Naive thymus-derived CD8-positive, alpha-beta T cell (primary cell): ENCODE results near the gene KIFAP3. TPM values are rescaled to one million over a fixed set of nuclear protein-coding genes. Genes with fewer than 3 reads are reported as not detected.
"Not testable (repeated sequence)": the region's sequence is repeated elsewhere in the genome, so short reads cannot be mapped to it uniquely, and the experiment has no call there.

Experiments
- ATAC-seq, 2 donors: fragments of 150-1000 bp; cut with Tn5 transposase in 1 of 2; sonication (Bioruptor Pico), chemical (Tn5 transposase) in 1 of 2; 1 replicate in 1 of 2; 2 replicates in 1 of 2; pipeline ENCODE4 v1.10.0; 2021; ENCODE audit warnings: mild to moderate bottlenecking in 2 of 2, moderate library complexity in 2 of 2
- POLR2A ChIA-PET: fragments of 350-600 bp; sonication (Branson Sonifier 250); formaldehyde crosslinking; loops from one replicate; lab custom pipeline; 2021; ENCODE audit warnings: antibody characterized with exemption; lab: Charles Lee
- DNase-seq, 10 donors: peaks; one replicate each; pipeline versions ENCODE4 v3.0.0 to v3.0.0-alpha.2; 2020 to 2022
- H3K27ac Mint-ChIP-seq, 10 donors: one replicate each; pipeline ENCODE4 v1.8.0; 2020 to 2022; ENCODE audit warnings: mild to moderate bottlenecking in 10 of 10, mixed read lengths in 10 of 10, moderate library complexity in 4 of 10, inconsistent platforms in 1 of 10
- H3K27me3 Mint-ChIP-seq, 5 donors: one replicate each; pipeline ENCODE4 v1.8.0; 2021 to 2022; ENCODE audit warnings: mixed read lengths in 5 of 5
- H3K36me3 Mint-ChIP-seq, 3 donors: one replicate each; pipeline ENCODE4 v1.8.0; 2020 to 2022; ENCODE audit warnings: mixed read lengths in 3 of 3, mild to moderate bottlenecking in 2 of 3, inconsistent platforms in 1 of 3
- H3K4me1 Mint-ChIP-seq, 4 donors: one replicate each; pipeline ENCODE4 v1.8.0; 2021 to 2022; ENCODE audit warnings: mixed read lengths in 4 of 4
- H3K4me3 Mint-ChIP-seq, 10 donors: one replicate each; pipeline ENCODE4 v1.8.0; 2020 to 2022; ENCODE audit warnings: mild to moderate bottlenecking in 10 of 10, mixed read lengths in 10 of 10, moderate library complexity in 6 of 10, inconsistent platforms in 1 of 10
- H3K9me3 Mint-ChIP-seq, 9 donors: one replicate each; pipeline ENCODE4 v1.8.0; 2020 to 2022; ENCODE audit warnings: mixed read lengths in 9 of 9, mild to moderate bottlenecking in 3 of 9, inconsistent platforms in 1 of 9, moderate library complexity in 1 of 9
- polyA plus RNA-seq, 3 donors: library from polyadenylated mRNA; unstranded; fragments of 300-500 nt; fragmentation: Illumina TruSeq; gene quantifications; one replicate each; pipeline ENCODE4 v1.2.3, GENCODE V29; 2021
- total RNA-seq, 8 experiments: library from RNA in 2 of 8; stranded (reverse) in 2 of 8; gene quantifications; one replicate each; pipeline ENCODE4 v1.2.3 and lab custom pipeline; 2021 to 2026

KIFAP3 gene
- total and polyA plus RNA-seq, 5 experiments from 2014 or later = 10.0 to 20.8 (median 17.9) TPM

- H3K27me3 Mint-ChIP-seq = no peaks in the 10 kb centered on the region
- no peak overlapping the region for H3K4me3 Mint-ChIP-seq
- DNase-seq = no peak
- H3K4me1 Mint-ChIP-seq = peaks cover 0 to 4% (median under 1%) of the 10 kb centered on the region in 4 donors
- no peak for ATAC-seq
- H3K27ac Mint-ChIP-seq = no peak overlapping the region
- H3K36me3 Mint-ChIP-seq = peaks cover 9 to 33% (median 32%) of the 10 kb centered on the region in 3 donors
- H3K9me3 Mint-ChIP-seq = peaks cover 0 to 9% (median 0%) of the 10 kb centered on the region in 9 donors
- POLR2A ChIA-PET = no interaction called here
Measured at GRCh38 chr1:170009551-170009950, 64.9 kb downstream of the KIFAP3 start.

- H3K36me3 Mint-ChIP-seq = peaks cover 5 to 28% (median 27%) of the 10 kb centered on the region in 3 donors
Measured at GRCh38 chr1:170008745-170009144, 65.8 kb downstream of the KIFAP3 start.

GRCh38 chr1:170003270-170003835 is 71.1 kb downstream of the KIFAP3 start:
- DNase-seq, H3K4me3 Mint-ChIP-seq, ATAC-seq, H3K9me3 Mint-ChIP-seq, POLR2A ChIA-PET, H3K4me1 Mint-ChIP-seq, H3K27me3 Mint-ChIP-seq, H3K27ac Mint-ChIP-seq: not testable (repeated sequence)
- H3K36me3 Mint-ChIP-seq = peaks cover 0 to 34% (median 11%) of the 10 kb centered on the region in 3 donors

More at GRCh38 chr1:170008745-170009144, 65.8 kb downstream of the KIFAP3 start:
- H3K9me3 Mint-ChIP-seq, H3K4me1 Mint-ChIP-seq, ATAC-seq, POLR2A ChIA-PET, H3K4me3 Mint-ChIP-seq, H3K27me3 Mint-ChIP-seq, H3K27ac Mint-ChIP-seq, DNase-seq: not testable (repeated sequence)

- Mint-ChIP-seq H3K4me3 (no peak overlapping the region), H3K27me3 (no peaks in the 10 kb centered on the region), H3K27ac (no peak overlapping the region), H3K36me3 (peaks cover 0 to 42% (median 13%) of the 10 kb centered on the region in 3 donors), H3K4me1 (peaks cover 0 to 3% (median 0%) of the 10 kb centered on the region in 4 donors), H3K9me3 (peaks cover 0 to 2% (median 0%) of the 10 kb centered on the region in 9 donors)
- POLR2A ChIA-PET = no interaction called here
- no peak for ATAC-seq
- DNase-seq = no peak
Measured at GRCh38 chr1:170001266-170001665, 73.2 kb downstream of the KIFAP3 start.

GRCh38 chr1:169999761-170000160 is 74.7 kb downstream of the KIFAP3 start:
- no peak overlapping the region for H3K27ac Mint-ChIP-seq
- peaks cover 0 to 3% (median 0%) of the 10 kb centered on the region in 4 donors for H3K4me1 Mint-ChIP-seq

GRCh38 chr1:169999331-169999741 is 75.2 kb downstream of the KIFAP3 start:
- Mint-ChIP-seq H3K4me3 (no peak overlapping the region), H3K4me1 (peaks cover 0 to 3% (median 0%) of the 10 kb centered on the region in 4 donors), H3K27ac (no peak overlapping the region), H3K27me3 (no peaks in the 10 kb centered on the region), H3K36me3 (peaks cover 0 to 42% (median 11%) of the 10 kb centered on the region in 3 donors), H3K9me3 (no peaks in the 10 kb centered on the region)
- ATAC-seq (no peak), DNase-seq (no peak)
- POLR2A ChIA-PET = no interaction called here

More at GRCh38 chr1:169999761-170000160, 74.7 kb downstream of the KIFAP3 start:
- DNase-seq = no peak
- Mint-ChIP-seq H3K4me3 (no peak overlapping the region), H3K27me3 (no peaks in the 10 kb centered on the region), H3K36me3 (peaks cover 0 to 42% (median 11%) of the 10 kb centered on the region in 3 donors), H3K9me3 (no peaks in the 10 kb centered on the region)
- POLR2A ChIA-PET = no interaction called here
- no peak for ATAC-seq

- DNase-seq = no peak
- Mint-ChIP-seq H3K27me3 (no peaks in the 10 kb centered on the region), H3K4me1 (no peaks in the 10 kb centered on the region), H3K27ac (no peak overlapping the region), H3K36me3 (peaks cover 0 to 38% (median 12%) of the 10 kb centered on the region in 3 donors), H3K9me3 (no peaks in the 10 kb centered on the region), H3K4me3 (no peak overlapping the region)
- ATAC-seq = no peak
- POLR2A ChIA-PET = no interaction called here
Measured at GRCh38 chr1:169995993-169996392, 78.5 kb downstream of the KIFAP3 start.

- H3K9me3 Mint-ChIP-seq = no peaks in the 10 kb centered on the region
- H3K4me1 Mint-ChIP-seq = peaks cover 0 to 2% (median 0%) of the 10 kb centered on the region in 4 donors
- no peak overlapping the region for H3K27ac Mint-ChIP-seq
- H3K36me3 Mint-ChIP-seq = peaks cover 0 to 22% (median 9%) of the 10 kb centered on the region in 3 donors
- no peak overlapping the region for H3K4me3 Mint-ChIP-seq
- POLR2A ChIA-PET = no interaction called here
- ATAC-seq = no peak
- H3K27me3 Mint-ChIP-seq = no peaks in the 10 kb centered on the region
- no peak for DNase-seq
Measured at GRCh38 chr1:169989246-169989645, 85.2 kb downstream of the KIFAP3 start.

GRCh38 chr1:169985757-169986156 is 88.7 kb downstream of the KIFAP3 start:
- Mint-ChIP-seq H3K36me3 (peaks cover 4 to 47% (median 21%) of the 10 kb centered on the region in 3 donors), H3K9me3 (no peaks in the 10 kb centered on the region), H3K27me3 (no peaks in the 10 kb centered on the region), H3K4me1 (peaks cover 0 to 2% (median 0%) of the 10 kb centered on the region in 4 donors), H3K27ac (no peak overlapping the region), H3K4me3 (no peak overlapping the region)
- ATAC-seq = no peak
- DNase-seq = no peak
- POLR2A ChIA-PET = no interaction called here

- Mint-ChIP-seq H3K27me3 (no peaks in the 10 kb centered on the region), H3K27ac (no peak overlapping the region), H3K4me3 (no peak overlapping the region), H3K4me1 (no peaks in the 10 kb centered on the region), H3K36me3 (peaks cover 13 to 38% (median 18%) of the 10 kb centered on the region in 3 donors), H3K9me3 (no peaks in the 10 kb centered on the region)
- POLR2A ChIA-PET = no interaction called here
- ATAC-seq (no peak), DNase-seq (no peak)
Measured at GRCh38 chr1:169974067-169974466, 100.4 kb downstream of the KIFAP3 start.

- Mint-ChIP-seq H3K4me3 (no peak overlapping the region), H3K27ac (peak overlapping the region in 1 of 10 donors; percentile 26), H3K27me3 (no peaks in the 10 kb centered on the region), H3K9me3 (no peaks in the 10 kb centered on the region), H3K36me3 (peaks cover 13 to 32% (median 21%) of the 10 kb centered on the region in 3 donors), H3K4me1 (no peaks in the 10 kb centered on the region)
- DNase-seq (no peak), ATAC-seq (no peak)
- POLR2A ChIA-PET = no interaction called here
Measured at GRCh38 chr1:169970114-169970513, 104.4 kb downstream of the KIFAP3 start.

- Mint-ChIP-seq H3K27ac (no peak overlapping the region), H3K27me3 (no peaks in the 10 kb centered on the region), H3K9me3 (no peaks in the 10 kb centered on the region), H3K4me3 (no peak overlapping the region), H3K36me3 (peaks cover 13 to 43% (median 25%) of the 10 kb centered on the region in 3 donors), H3K4me1 (no peaks in the 10 kb centered on the region)
- POLR2A ChIA-PET = no interaction called here
- no peak for ATAC-seq
- DNase-seq = no peak
Measured at GRCh38 chr1:169968174-169968573, 106.3 kb downstream of the KIFAP3 start.

- Mint-ChIP-seq H3K9me3 (no peaks in the 10 kb centered on the region), H3K36me3 (peaks cover 0 to 33% (median 25%) of the 10 kb centered on the region in 3 donors), H3K27ac (no peak overlapping the region), H3K27me3 (no peaks in the 10 kb centered on the region), H3K4me3 (no peak overlapping the region), H3K4me1 (no peaks in the 10 kb centered on the region)
- POLR2A ChIA-PET = no interaction called here
- DNase-seq (no peak), ATAC-seq (no peak)
Measured at GRCh38 chr1:169964206-169964605, 110.3 kb downstream of the KIFAP3 start.

GRCh38 chr1:169959686-169960085 is 114.8 kb downstream of the KIFAP3 start:
- H3K4me1 Mint-ChIP-seq = no peaks in the 10 kb centered on the region
- H3K4me3 Mint-ChIP-seq = no peak overlapping the region
- no peaks in the 10 kb centered on the region for H3K9me3 Mint-ChIP-seq
- ATAC-seq = no peak
- no peaks in the 10 kb centered on the region for H3K27me3 Mint-ChIP-seq
- POLR2A ChIA-PET = no interaction called here
- peaks cover 0 to 22% (median 15%) of the 10 kb centered on the region in 3 donors for H3K36me3 Mint-ChIP-seq
- no peak overlapping the region for H3K27ac Mint-ChIP-seq
- DNase-seq = no peak
